ENCODE results near the gene CDT1. TPM values are rescaled to one million over a fixed set of nuclear protein-coding genes. Genes with fewer than 3 reads are reported as not detected.

CDT1 gene
- total RNA-seq, 1 experiment from 2014 or later = 16.6 TPM

DNA sequence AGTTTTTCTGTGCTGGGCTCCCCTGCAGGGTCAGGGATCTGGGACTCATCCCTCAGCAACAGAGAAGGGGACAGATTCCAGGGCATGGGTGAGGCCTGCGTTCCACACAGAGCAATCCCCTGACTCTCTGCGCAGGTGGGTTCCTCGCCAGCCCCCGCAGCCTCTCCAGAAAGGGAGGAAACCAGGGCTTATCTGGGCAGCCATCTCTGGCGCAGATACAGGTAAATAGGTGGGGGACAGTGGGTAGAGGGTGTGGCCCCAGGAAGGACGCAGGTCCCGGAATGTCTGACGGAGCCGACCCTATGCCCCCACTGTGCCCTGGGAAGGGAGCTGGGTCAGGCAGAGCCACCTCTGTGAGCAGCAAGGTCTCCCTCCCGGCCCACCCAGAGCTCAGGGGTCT lies 41.8 kb upstream of the CDT1 start:
- peaks cover 28% of the 10 kb centered on the region for H3K36me3 Mint-ChIP-seq (ENCODE audit: insufficient read depth, unreplicated experiment)
- POLR2A ChIA-PET = interaction anchor here (1.2 kb wide), 1 partner anchor 20 kb away, joined by 3 read pairs; no protein-coding TSS in a partner anchor
- peaks cover under 1% of the 10 kb centered on the region for H3K4me1 Mint-ChIP-seq (ENCODE audit: insufficient read depth, unreplicated experiment)
- no peak for DNase-seq (ENCODE audit: unreplicated experiment)
- intact Hi-C loops (cut with micrococcal nuclease) = no loop called here
- CTCF ChIA-PET = interaction anchor here (0.6 to 2.5 kb wide), 2 partner anchors 25 to 683 kb away, joined by 3 to 13 read pairs; no protein-coding TSS in a partner anchor
- no peak overlapping the region for H3K27ac Mint-ChIP-seq (ENCODE audit: low read depth, unreplicated experiment)
- no peaks in the 10 kb centered on the region for H3K27me3 Mint-ChIP-seq (ENCODE audit: insufficient read depth, unreplicated experiment)
- no peaks in the 10 kb centered on the region for H3K9me3 Mint-ChIP-seq (ENCODE audit: unreplicated experiment)
- no TSS peak for BruUV-seq (replicated peaks)
- TF ChIP-seq, protein P1, sequence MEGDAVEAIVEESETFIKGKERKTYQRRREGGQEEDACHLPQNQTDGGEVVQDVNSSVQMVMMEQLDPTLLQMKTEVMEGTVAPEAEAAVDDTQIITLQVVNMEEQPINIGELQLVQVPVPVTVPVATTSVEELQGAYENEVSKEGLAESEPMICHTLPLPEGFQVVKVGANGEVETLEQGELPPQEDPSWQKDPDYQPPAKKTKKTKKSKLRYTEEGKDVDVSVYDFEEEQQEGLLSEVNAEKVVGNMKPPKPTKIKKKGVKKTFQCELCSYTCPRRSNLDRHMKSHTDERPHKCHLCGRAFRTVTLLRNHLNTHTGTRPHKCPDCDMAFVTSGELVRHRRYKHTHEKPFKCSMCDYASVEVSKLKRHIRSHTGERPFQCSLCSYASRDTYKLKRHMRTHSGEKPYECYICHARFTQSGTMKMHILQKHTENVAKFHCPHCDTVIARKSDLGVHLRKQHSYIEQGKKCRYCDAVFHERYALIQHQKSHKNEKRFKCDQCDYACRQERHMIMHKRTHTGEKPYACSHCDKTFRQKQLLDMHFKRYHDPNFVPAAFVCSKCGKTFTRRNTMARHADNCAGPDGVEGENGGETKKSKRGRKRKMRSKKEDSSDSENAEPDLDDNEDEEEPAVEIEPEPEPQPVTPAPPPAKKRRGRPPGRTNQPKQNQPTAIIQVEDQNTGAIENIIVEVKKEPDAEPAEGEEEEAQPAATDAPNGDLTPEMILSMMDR (IDR thresholded peaks at IDR 0.05; ENCODE audit: unreplicated experiment) = no peak
- H3K4me3 Mint-ChIP-seq (ENCODE audit: unreplicated experiment) = no peak overlapping the region

DNA sequence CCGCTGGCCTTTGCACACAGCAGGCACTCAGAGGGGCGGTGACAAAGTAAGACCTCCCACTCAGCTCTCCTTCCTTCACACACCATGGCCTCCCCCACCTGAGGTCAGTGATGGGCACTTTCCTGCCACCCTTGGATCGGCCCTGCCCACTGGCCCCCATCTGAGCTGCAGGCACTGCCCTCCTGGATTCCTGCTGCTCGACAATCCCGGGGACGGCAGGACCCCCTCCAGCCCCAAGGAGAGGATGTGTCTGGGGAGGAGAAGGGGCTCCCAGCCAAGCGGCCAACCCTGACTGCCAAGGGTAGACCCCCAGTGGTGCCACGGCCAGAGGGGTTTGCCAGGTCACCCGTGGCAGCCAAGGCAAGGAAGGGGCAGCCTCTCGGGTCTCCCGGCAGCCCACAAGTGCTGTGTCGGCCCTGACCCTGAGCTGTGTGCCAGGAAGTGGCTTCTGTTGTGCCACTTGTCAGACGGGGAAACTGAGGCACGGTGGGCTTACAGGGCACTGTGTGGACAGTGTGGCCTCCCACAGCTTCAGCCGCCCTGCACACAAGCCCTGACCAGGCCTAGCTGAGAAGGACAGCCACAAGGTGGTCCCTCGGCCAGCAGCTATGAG lies 41.2 kb upstream of the CDT1 start:
- ChIA-PET CTCF (interaction anchor here (0.9 to 2.5 kb wide), 3 partner anchors 12 to 31 kb away, joined by 3 to 13 read pairs (median 4); no protein-coding TSS in a partner anchor), POLR2A (interaction anchor here (0.6 to 1.2 kb wide), 3 partner anchors 20 to 323 kb away, joined by 3 to 4 read pairs (median 3); partner anchors contain the start of gene PIEZO1)
- Mint-ChIP-seq H3K9me3 (ENCODE audit: unreplicated experiment) (no peaks in the 10 kb centered on the region), H3K4me1 (ENCODE audit: insufficient read depth, unreplicated experiment) (peaks cover 6% of the 10 kb centered on the region), H3K4me3 (ENCODE audit: unreplicated experiment) (no peak overlapping the region), H3K27me3 (ENCODE audit: insufficient read depth, unreplicated experiment) (no peaks in the 10 kb centered on the region), H3K36me3 (ENCODE audit: insufficient read depth, unreplicated experiment) (peaks cover 28% of the 10 kb centered on the region), H3K27ac (ENCODE audit: low read depth, unreplicated experiment) (no peak overlapping the region)
- TF ChIP-seq, protein P1 (IDR thresholded peaks at IDR 0.05; ENCODE audit: unreplicated experiment) = no peak
- intact Hi-C loops (cut with micrococcal nuclease) = no loop called here
- no TSS peak for BruUV-seq (replicated peaks)
- no peak for DNase-seq (ENCODE audit: unreplicated experiment)

DNA sequence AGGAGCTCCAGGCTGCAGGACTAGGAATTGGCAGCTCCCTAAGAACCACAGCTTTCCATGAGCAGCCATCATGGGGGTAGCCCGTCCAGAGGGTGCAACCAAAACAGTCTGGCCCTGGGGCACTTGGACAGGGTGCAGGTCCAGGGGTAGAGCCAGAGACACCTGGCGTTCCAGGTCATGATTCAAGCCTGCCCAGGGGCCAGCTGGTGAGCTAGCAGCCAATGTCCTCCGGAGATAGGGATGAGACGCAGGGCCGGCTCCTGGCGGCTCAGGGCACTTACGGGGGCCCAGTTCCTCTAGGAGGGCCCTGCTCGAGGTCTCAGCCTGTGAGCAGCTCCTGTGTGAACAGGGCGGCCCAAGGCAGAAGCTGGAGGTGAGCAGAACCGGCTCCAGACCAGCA lies 40.6 kb upstream of the CDT1 start:
- ChIA-PET CTCF (interaction anchor here (0.9 to 1.1 kb wide), 3 partner anchors 13 to 30 kb away, joined by 3 to 6 read pairs (median 4); no protein-coding TSS in a partner anchor), POLR2A (interaction anchor here (0.6 to 1.2 kb wide), 3 partner anchors 19 to 323 kb away, joined by 3 to 4 read pairs (median 3); partner anchors contain the start of gene PIEZO1)
- BruUV-seq (replicated peaks) = no TSS peak

DNA sequence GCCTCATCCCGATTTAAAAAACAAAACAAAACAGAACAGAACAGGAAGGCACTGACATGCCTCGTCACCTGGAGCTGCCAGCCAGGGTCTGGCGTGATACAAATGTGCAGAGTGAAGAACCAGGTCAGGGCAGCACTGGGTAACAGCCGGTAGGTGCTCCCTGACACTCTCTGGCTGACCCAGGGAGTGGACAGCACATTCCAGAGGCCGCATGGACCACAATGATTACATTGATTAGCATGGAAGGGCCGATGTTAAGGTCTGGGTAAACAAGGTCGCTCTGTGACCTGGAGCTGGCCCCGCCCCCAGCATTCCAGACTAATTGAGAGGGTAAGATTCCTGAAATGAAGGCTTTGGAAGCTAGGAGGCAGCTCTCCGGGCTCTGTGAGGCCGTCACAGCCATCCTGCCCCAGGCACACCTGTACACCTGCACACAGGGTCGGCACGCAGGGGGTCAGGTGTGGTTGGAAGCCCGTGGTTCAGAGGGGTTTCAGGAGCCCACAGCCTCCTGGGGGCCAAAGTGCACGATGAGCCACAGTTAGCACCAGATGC lies 40.0 kb upstream of the CDT1 start:
- Mint-ChIP-seq H3K27me3 (ENCODE audit: insufficient read depth, unreplicated experiment) (no peaks in the 10 kb centered on the region), H3K27ac (ENCODE audit: low read depth, unreplicated experiment) (no peak overlapping the region), H3K9me3 (ENCODE audit: unreplicated experiment) (no peaks in the 10 kb centered on the region), H3K4me1 (ENCODE audit: insufficient read depth, unreplicated experiment) (peaks cover 8% of the 10 kb centered on the region), H3K4me3 (ENCODE audit: unreplicated experiment) (no peak overlapping the region), H3K36me3 (ENCODE audit: insufficient read depth, unreplicated experiment) (peaks cover 28% of the 10 kb centered on the region)
- POLR2A ChIA-PET = interaction anchor here (0.9 kb wide), 1 partner anchor 18 kb away, joined by 3 read pairs; no protein-coding TSS in a partner anchor
- CTCF ChIA-PET = interaction anchor here (0.8 to 1.1 kb wide), 2 partner anchors 20 to 26 kb away, joined by 3 to 6 read pairs; no protein-coding TSS in a partner anchor
- intact Hi-C loops (cut with micrococcal nuclease) = no loop called here
- TF ChIP-seq, protein P1 (IDR thresholded peaks at IDR 0.05; ENCODE audit: unreplicated experiment) = no peak
- DNase-seq (ENCODE audit: unreplicated experiment) = no peak
- no TSS peak for BruUV-seq (replicated peaks)

More for the DNA sequence above, 40.6 kb upstream of the CDT1 start:
- no peaks in the 10 kb centered on the region for H3K9me3 Mint-ChIP-seq (ENCODE audit: unreplicated experiment)
- peaks cover 8% of the 10 kb centered on the region for H3K4me1 Mint-ChIP-seq (ENCODE audit: insufficient read depth, unreplicated experiment)
- H3K36me3 Mint-ChIP-seq (ENCODE audit: insufficient read depth, unreplicated experiment) = peaks cover 28% of the 10 kb centered on the region
- TF ChIP-seq, protein P1 (IDR thresholded peaks at IDR 0.05; ENCODE audit: unreplicated experiment) = no peak
- no peak overlapping the region for H3K27ac Mint-ChIP-seq (ENCODE audit: low read depth, unreplicated experiment)
- H3K4me3 Mint-ChIP-seq (ENCODE audit: unreplicated experiment) = no peak overlapping the region
- intact Hi-C loops (cut with micrococcal nuclease) = no loop called here
- DNase-seq (ENCODE audit: unreplicated experiment) = no peak
- no peaks in the 10 kb centered on the region for H3K27me3 Mint-ChIP-seq (ENCODE audit: insufficient read depth, unreplicated experiment)

Data from MCF 10A (cell line).